HG03060 (cell line): ENCODE results near the gene SPIB.

Source experiments
- ATAC-seq: cut with Tn5 transposase; IDR thresholded peaks from one replicate; pipeline ENCODE4 v1.9.1; 2021; ENCODE audit warnings: low read depth, moderate number of reproducible peaks; ENCODE audit not compliant: unreplicated experiment

SPIB gene

GRCh38 chr19:50418176-50419021 is at the start of gene SPIB:
SPIB (plus strand) TSS chr19:50418938; CDS start chr19:50418963, 25 bp downstream.
- ATAC-seq: no peak

DNA sequence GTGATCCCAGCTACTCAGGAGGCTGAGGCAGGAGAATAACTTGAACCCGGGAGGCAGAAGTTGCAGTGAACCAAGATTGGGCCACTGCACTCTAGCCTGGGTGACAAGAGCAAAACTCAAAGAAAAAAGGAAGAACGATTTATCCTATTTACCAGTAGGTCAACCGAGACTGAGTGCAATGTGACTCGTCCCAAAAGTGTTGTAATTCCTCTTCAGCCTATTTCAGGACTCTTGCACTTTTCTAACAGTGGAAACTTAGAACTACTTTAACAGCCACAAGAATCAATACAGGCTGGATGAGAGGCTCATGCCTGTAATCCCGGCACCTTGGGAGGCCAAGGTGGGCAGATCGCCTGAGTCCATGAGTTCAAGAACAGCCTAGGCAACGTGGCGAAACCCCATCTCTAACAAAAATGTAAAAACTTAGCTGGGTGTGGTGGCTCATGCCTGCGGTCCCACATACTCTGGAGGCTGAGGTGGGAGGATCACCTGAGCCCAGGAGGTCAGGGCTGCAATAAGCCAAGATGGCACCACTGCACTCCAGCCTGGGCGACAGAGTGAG is 46.7 kb upstream of the SPIB start:
- ATAC-seq: no peak

- ATAC-seq: peak; percentile 89
These were observed 42.3 kb upstream of the SPIB start, which contains the start of gene NR1H2 for GRCh38 chr19:50376166-50377050. NR1H2 (plus strand) TSS chr19:50376457; CDS start chr19:50377606, 1,149 bp downstream.

- ATAC-seq: no peak
These were observed 41.7 kb upstream of the SPIB start for GRCh38 chr19:50377051-50377461.

- ATAC-seq: no peak
These were observed 41.2 kb upstream of the SPIB start for GRCh38 chr19:50377517-50377916.

- no peak for ATAC-seq
These were observed 40.4 kb upstream of the SPIB start for GRCh38 chr19:50378169-50378862.

GRCh38 chr19:50378863-50379236 is 39.9 kb upstream of the SPIB start:
- no peak for ATAC-seq

DNA sequence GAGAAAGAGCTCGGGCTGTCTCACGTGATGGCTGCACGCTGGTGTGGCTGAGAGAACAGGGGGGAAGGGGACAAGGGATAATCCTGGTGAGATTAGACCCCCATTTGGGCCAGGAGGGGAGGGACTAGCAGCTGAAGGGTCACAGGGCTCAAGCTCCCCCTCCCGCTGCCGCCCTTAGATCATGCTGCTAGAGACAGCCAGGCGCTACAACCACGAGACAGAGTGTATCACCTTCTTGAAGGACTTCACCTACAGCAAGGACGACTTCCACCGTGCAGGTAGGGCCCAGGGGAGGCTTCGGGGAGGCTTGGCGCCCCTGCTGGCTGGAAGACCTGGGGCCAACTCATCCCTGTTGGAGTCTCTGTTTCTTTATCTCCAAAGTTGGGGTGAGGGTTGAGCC is 39.1 kb upstream of the SPIB start:
- ATAC-seq: no peak

- ATAC-seq: no peak
These were observed 38.6 kb upstream of the SPIB start for GRCh38 chr19:50380137-50380536.

GRCh38 chr19:50380751-50381151 is 38.0 kb upstream of the SPIB start:
- no peak for ATAC-seq

DNA sequence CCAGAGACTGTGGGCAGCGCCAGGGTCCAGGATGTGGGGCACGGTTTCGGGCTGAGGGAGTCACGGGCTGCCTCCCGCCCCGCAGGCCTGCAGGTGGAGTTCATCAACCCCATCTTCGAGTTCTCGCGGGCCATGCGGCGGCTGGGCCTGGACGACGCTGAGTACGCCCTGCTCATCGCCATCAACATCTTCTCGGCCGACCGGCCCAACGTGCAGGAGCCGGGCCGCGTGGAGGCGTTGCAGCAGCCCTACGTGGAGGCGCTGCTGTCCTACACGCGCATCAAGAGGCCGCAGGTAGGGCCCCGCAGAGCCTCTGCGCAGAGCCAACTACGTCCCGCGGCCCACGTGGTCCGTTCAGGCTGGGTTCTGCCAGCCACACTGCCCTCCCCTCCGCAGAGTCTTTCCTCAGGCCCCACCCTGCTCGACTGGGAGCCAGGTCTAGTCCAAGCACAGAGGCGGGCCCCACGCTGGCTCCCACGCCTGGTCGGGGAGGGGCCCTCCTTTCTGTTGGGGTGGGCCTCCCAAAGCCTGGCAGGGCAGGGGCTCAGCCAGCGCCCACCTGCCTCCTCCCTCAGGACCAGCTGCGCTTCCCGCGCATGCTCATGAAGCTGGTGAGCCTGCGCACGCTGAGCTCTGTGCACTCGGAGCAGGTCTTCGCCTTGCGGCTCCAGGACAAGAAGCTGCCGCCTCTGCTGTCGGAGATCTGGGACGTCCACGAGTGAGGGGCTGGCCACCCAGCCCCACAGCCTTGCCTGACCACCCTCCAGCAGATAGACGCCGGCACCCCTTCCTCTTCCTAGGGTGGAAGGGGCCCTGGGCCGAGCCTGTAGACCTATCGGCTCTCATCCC is 36.6 kb upstream of the SPIB start:
- no peak for ATAC-seq

GRCh38 chr19:50383001-50383851 is 35.5 kb upstream of the SPIB start:
- no peak for ATAC-seq

- peak; percentile 72 for ATAC-seq
These were observed 34.7 kb upstream of the SPIB start, which contains the start of gene POLD1 for GRCh38 chr19:50383852-50384684. POLD1 (plus strand) TSS chr19:50384347; CDS start chr19:50398852, 14,505 bp downstream.

DNA sequence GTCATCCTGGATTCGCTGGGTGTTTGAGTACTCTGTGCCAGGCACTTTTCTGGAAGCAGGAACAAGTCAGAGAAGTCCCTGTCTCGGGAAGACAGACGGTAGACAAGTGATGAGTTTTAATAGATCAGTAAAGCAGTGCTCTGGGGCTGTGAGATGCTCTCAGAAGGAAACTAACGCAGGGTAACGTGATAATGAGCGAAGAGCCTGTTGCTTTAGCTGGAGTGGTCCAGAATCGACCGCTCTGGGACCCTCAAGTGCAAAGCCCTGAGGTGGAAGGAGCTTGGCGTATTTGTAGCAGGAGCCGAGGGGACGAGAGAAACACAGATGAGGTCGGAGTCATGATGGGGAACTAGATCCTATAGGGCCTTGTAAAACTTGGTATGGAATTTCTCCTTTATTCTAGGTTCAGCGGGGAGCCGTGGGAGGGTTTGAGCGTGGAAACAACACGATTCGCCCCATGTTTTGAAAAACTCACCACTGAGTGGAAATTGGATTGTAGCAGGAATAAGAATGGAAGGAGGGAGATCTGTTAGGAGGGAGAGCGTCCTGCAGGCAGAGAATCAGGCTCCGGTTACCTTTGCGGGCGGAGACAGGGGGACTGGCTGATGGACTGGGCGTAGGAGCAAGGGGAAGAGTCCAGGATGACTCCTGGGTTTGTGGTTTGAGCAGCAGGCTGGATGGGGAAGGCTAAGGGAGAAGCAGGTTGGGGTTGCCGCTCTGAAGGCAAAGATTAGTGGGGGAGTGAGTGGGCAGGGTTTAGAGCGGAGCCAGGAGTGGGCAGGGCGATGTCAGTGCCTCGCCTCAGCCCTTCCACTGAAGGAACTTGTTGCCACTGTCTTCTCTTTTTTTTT is 33.8 kb upstream of the SPIB start:
- no peak for ATAC-seq

GRCh38 chr19:50387176-50387867 is 31.4 kb upstream of the SPIB start:
- no peak for ATAC-seq

DNA sequence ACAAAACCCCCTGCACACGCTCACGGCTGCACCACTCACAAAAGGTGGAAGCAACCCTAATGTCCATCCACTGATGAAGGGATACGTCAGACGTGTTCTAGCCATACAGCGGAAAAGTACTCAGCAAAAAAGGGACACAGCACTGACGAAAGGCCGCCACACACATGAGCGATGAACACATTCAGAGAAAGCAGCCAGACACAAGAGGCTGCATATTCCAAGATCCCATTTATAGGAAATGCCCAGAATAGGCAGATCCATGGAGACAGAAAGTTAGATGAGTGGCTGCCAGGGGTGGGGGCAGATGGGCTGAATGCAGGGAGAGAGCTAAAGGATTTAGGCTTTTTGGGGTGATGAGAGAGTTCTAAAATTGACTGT is 30.9 kb upstream of the SPIB start:
- no peak for ATAC-seq
